HFFc6 (cell line): ENCODE results near the gene TBC1D30. TPM values are rescaled to one million over a fixed set of nuclear protein-coding genes. Genes with fewer than 3 reads are reported as not detected.
"Not testable (repeated sequence)": the region's sequence is repeated elsewhere in the genome, so short reads cannot be mapped to it uniquely, and the experiment has no call there.

Source experiments
- DNase-seq: peaks from one replicate; pipeline ENCODE4 v3.0.0-alpha.2; 2018
- H3K27ac Mint-ChIP-seq: 2 replicates; pipeline ENCODE4 v1.8.0; 2020; ENCODE audit warnings: mild to moderate bottlenecking, mixed read lengths
- H3K27me3 Mint-ChIP-seq: 2 replicates; pipeline ENCODE4 v1.8.0; 2021; ENCODE audit warnings: mild to moderate bottlenecking, moderate library complexity, mixed read lengths; ENCODE audit not compliant: insufficient read depth
- H3K36me3 Mint-ChIP-seq: 2 replicates; pipeline ENCODE4 v1.8.0; 2021; ENCODE audit warnings: low read depth, mixed read lengths
- H3K4me1 Mint-ChIP-seq: 2 replicates; pipeline ENCODE4 v1.8.0; 2020; ENCODE audit warnings: low read depth, mixed read lengths
- H3K4me3 Mint-ChIP-seq: 2 replicates; pipeline ENCODE4 v1.8.0; 2020; ENCODE audit warnings: mild to moderate bottlenecking, moderate library complexity, mixed read lengths
- H3K9me3 Mint-ChIP-seq: 2 replicates; pipeline ENCODE4 v1.8.0; 2020; ENCODE audit warnings: mild to moderate bottlenecking, mixed read lengths
- total RNA-seq, 6 experiments: library from RNA; stranded (reverse); fragmentation: NEBNext Ultra II Directional; extraction: Animal tissue kit (Norgen Biotek cat#: 25700); gene quantifications; 2 replicates in 1 of 6; 3 replicates in 5 of 6; pipeline ENCODE4 v1.2.3, GENCODE V29; 2021
- TF ChIP-seq, protein P1 (sequence below): fragments of 200-600 bp; sonication (generic); IDR thresholded peaks from 2 replicates; pipeline ENCODE4 v1.5.0; 2021; ENCODE audit warnings: antibody characterized with exemption, mild to moderate bottlenecking

Gene TBC1D30
- total RNA-seq, 6 experiments from 2014 or later, result 0.05 to 0.54 (median 0.23) TPM; not detected in 1

DNA sequence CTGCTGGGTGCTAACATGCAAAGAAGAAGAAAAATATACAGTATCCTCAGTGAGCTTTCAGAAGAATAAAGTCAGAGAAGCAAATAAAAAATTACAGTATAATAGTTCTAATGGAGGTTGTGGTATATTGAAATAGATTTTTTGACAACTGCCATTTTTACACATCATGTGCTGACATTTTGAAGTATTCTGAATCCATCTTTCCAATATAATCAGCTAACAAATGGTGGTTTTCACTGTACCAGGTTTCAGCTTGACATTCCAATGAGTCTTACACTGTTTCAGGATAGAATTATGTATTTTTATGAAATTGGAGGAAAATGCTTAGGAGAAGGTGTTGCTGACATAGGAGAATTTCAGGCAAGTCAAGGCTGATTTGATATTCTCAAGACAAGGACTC, 26.3 kb upstream of the TBC1D30 start:
- no peaks in the 10 kb centered on the region for H3K9me3 Mint-ChIP-seq
- no peaks in the 10 kb centered on the region for H3K4me1 Mint-ChIP-seq
- no peak for DNase-seq
- H3K4me3 Mint-ChIP-seq, result no peak overlapping the region
- H3K36me3 Mint-ChIP-seq, result no peaks in the 10 kb centered on the region
- no peak overlapping the region for H3K27ac Mint-ChIP-seq
- peaks cover 36% of the 10 kb centered on the region for H3K27me3 Mint-ChIP-seq
- TF ChIP-seq, protein P1, sequence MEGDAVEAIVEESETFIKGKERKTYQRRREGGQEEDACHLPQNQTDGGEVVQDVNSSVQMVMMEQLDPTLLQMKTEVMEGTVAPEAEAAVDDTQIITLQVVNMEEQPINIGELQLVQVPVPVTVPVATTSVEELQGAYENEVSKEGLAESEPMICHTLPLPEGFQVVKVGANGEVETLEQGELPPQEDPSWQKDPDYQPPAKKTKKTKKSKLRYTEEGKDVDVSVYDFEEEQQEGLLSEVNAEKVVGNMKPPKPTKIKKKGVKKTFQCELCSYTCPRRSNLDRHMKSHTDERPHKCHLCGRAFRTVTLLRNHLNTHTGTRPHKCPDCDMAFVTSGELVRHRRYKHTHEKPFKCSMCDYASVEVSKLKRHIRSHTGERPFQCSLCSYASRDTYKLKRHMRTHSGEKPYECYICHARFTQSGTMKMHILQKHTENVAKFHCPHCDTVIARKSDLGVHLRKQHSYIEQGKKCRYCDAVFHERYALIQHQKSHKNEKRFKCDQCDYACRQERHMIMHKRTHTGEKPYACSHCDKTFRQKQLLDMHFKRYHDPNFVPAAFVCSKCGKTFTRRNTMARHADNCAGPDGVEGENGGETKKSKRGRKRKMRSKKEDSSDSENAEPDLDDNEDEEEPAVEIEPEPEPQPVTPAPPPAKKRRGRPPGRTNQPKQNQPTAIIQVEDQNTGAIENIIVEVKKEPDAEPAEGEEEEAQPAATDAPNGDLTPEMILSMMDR, result no peak

DNA sequence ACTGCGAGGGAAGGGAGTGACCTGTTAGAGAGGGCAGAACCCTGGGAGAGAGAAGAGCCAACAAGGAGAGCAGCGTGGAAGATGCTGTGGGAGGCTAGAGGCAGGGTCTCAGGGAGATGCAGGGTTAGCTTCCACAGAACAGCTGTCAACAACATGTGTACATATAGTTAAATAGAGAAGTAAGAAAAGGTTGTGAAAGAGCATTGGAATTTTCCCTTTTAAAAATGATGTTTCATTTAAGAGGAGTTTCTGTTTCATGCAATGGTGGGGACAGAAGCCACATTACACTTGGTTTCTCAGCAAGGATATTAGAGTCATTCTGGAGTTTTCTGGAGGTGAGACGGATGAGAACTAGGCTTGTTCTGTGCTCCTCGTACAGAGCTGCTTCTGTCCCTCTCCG, 23.8 kb upstream of the TBC1D30 start:
- H3K27me3 Mint-ChIP-seq, result peaks cover 41% of the 10 kb centered on the region
- H3K4me3 Mint-ChIP-seq, result no peak overlapping the region
- H3K36me3 Mint-ChIP-seq, result no peaks in the 10 kb centered on the region
- H3K9me3 Mint-ChIP-seq, result no peaks in the 10 kb centered on the region
- H3K27ac Mint-ChIP-seq, result no peak overlapping the region
- TF ChIP-seq, protein P1, result no peak
- no peaks in the 10 kb centered on the region for H3K4me1 Mint-ChIP-seq
- no peak for DNase-seq

GRCh38 chr12:64801381-64801780, 23.1 kb upstream of the TBC1D30 start:
- H3K27me3 Mint-ChIP-seq, result peaks cover 41% of the 10 kb centered on the region
- TF ChIP-seq, protein P1, result no peak; the same call in 1 of the 2 replicates
- H3K4me3 Mint-ChIP-seq, result no peak overlapping the region
- no peaks in the 10 kb centered on the region for H3K36me3 Mint-ChIP-seq
- peaks cover 4% of the 10 kb centered on the region for H3K4me1 Mint-ChIP-seq
- H3K27ac Mint-ChIP-seq, result no peak overlapping the region
- no peaks in the 10 kb centered on the region for H3K9me3 Mint-ChIP-seq
- no peak for DNase-seq

DNA sequence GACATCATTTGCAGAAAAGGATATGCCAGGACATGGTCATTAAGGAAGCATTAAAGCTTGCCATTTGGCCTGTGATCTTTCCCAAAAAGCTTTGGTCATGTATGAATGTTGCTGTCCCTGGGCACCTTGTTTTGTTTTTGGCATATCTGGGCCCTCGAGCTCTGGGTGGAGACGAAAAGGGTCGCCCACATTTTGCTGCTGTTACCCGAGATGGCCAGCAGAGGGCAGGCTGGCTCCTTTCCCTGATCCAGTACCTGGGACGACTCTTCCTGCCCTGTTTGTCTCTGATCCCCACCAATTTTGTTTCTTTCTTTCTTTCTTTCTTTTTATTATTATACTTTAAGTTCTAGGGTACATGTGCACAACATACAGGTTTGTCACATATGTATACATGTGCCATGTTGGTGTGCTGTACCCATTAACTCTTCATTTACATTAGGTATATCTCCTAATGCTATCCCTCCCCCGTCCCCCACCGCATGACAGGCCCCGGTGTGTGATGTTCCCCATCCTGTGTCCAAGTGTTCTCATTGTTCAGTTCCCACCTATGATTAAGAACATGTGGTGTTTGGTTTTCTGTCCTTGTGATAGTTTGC, 22.2 kb upstream of the TBC1D30 start:
- not testable (repeated sequence) for H3K4me3 Mint-ChIP-seq, H3K36me3 Mint-ChIP-seq, H3K9me3 Mint-ChIP-seq, H3K27ac Mint-ChIP-seq
- H3K27me3 Mint-ChIP-seq, result peaks cover 43% of the 10 kb centered on the region
- DNase-seq, result peak; percentile 22
- TF ChIP-seq, protein P1, result peak; percentile 95
- H3K4me1 Mint-ChIP-seq, result peaks cover 13% of the 10 kb centered on the region

GRCh38 chr12:64806173-64806572, 18.3 kb upstream of the TBC1D30 start:
- no peaks in the 10 kb centered on the region; the same call in 1 of the 2 replicates for H3K36me3 Mint-ChIP-seq
- H3K27ac Mint-ChIP-seq, result no peak overlapping the region
- no peaks in the 10 kb centered on the region for H3K9me3 Mint-ChIP-seq
- H3K4me3 Mint-ChIP-seq, result no peak overlapping the region
- TF ChIP-seq, protein P1, result no peak
- peaks cover 31% of the 10 kb centered on the region for H3K27me3 Mint-ChIP-seq
- DNase-seq, result no peak
- peaks cover 27% of the 10 kb centered on the region for H3K4me1 Mint-ChIP-seq
